ENCODE data around the gene ARMCX4. TPM values are rescaled to one million over a fixed set of nuclear protein-coding genes. Genes with fewer than 3 reads are reported as not detected.
A peak's percentile ranks its signal among the peaks of the same experiment; 100 is the strongest.
"Not testable (repeated sequence)": the region's sequence is repeated elsewhere in the genome, so short reads cannot be mapped to it uniquely, and the experiment has no call there.

Gene ARMCX4
- total and polyA plus RNA-seq, 5 donors: 8.4 to 14.1 (median 8.9) TPM

DNA sequence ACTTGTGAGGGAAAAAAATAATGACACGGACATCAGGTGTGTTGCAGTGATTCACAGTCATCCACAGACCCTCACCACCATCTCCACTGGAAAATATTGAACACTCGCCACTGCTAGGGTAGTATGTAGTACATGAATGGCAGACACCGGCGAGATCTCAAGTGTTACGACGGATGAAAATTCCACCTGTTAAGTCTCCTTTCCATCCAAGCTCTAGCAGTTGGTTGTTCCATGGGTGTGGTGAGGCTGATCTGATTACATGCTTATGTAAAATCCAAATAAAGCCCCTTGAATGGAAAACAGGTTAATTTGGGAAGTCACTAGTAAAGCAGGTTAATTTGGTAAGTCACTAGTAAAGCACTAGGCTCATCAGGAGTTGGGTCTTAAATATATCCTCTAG is 1.1 kb upstream of the ARMCX4 start:
- 91% methylated on average over 6 of the region's 6 CpGs for WGBS
- DNase-seq (no peak), ATAC-seq (no peak)
- Histone ChIP-seq H3K4me1 (ENCODE audit: control insufficient read depth, insufficient read depth, low read length) (no peaks in the 10 kb centered on the region), H3K27me3 (ENCODE audit: control insufficient read depth, insufficient read depth) (no peaks in the 10 kb centered on the region), H3K9me3 (ENCODE audit: control insufficient read depth, low read length) (no peaks in the 10 kb centered on the region), H3K4me3 (ENCODE audit: low read length) (no peak overlapping the region), H3K27ac (ENCODE audit: low read length) (no peak overlapping the region)
- intact Hi-C loops (cut with DNase I): no loop called here

GRCh38 chrX:101488796-101489195 is 3.5 kb downstream of the ARMCX4 start:
- Histone ChIP-seq H3K4me3 (ENCODE audit: low read length) (no peak overlapping the region), H3K9me3 (ENCODE audit: control insufficient read depth, low read length) (no peaks in the 10 kb centered on the region), H3K27ac (ENCODE audit: low read length) (no peak overlapping the region), H3K27me3 (ENCODE audit: control insufficient read depth, insufficient read depth) (no peaks in the 10 kb centered on the region), H3K4me1 (ENCODE audit: control insufficient read depth, insufficient read depth, low read length) (peaks cover 3% of the 10 kb centered on the region)
- intact Hi-C loops (cut with DNase I): no loop called here
- ATAC-seq: no peak
- 100% methylated on average over 2 of the region's 2 CpGs for WGBS
- no peak for DNase-seq

DNA sequence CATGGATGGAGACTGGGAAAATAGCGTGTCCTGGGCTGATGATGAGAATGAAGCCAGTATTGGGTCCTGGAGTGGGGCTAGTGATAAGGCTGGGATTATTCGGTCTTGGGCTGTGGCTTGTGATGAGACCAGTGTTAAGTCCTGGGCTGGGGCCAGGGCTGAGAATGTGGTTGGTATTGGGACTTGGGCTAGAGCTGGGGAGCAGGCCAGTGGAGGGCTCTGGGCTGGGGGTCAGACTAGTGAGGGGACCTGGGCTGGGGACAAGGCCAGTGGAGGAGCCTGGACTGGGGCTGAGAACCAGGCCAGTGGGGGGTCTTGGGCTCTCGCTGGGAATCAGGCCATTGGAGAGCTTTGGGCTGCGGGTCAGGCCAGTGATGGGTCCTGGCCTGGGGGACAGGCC is 6.7 kb downstream of the ARMCX4 start:
- Histone ChIP-seq H3K9me3 (ENCODE audit: control insufficient read depth, low read length) (no peaks in the 10 kb centered on the region), H3K27me3 (ENCODE audit: control insufficient read depth, insufficient read depth) (no peaks in the 10 kb centered on the region), H3K4me1 (ENCODE audit: control insufficient read depth, insufficient read depth, low read length) (peaks cover 3% of the 10 kb centered on the region), H3K27ac (ENCODE audit: low read length) (no peak overlapping the region), H3K4me3 (ENCODE audit: low read length) (no peak overlapping the region)
- ATAC-seq: no peak
- peak in 1 of 3 donors; percentile 32 for DNase-seq
- intact Hi-C loops (cut with DNase I): no loop called here
- WGBS: 99% methylated on average over 4 of the region's 4 CpGs

DNA sequence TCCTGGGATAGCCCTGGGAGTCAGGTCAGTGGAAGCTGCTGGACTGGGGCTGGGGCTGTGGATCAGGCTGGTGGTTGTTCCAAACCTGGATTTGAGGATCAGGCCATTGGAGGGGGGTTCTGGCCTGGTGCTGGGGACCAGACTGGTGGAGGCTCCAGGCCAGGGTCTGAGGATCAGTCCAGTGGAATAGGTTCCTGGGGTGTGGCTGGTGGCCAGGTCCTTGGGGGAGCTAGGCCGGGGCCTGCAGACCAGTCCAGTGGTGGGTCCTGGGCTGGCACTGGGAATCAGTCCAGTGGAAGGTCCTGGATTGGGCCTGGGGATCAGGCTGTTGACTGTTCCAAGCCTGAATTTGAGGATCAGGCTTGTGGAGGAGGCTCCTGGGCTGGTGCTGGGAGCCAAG is 8.0 kb downstream of the ARMCX4 start:
- intact Hi-C loops (cut with DNase I): no loop called here
- Histone ChIP-seq H3K4me3 (ENCODE audit: low read length) (no peak overlapping the region), H3K4me1 (ENCODE audit: control insufficient read depth, insufficient read depth, low read length) (peaks cover 3% of the 10 kb centered on the region)

DNA sequence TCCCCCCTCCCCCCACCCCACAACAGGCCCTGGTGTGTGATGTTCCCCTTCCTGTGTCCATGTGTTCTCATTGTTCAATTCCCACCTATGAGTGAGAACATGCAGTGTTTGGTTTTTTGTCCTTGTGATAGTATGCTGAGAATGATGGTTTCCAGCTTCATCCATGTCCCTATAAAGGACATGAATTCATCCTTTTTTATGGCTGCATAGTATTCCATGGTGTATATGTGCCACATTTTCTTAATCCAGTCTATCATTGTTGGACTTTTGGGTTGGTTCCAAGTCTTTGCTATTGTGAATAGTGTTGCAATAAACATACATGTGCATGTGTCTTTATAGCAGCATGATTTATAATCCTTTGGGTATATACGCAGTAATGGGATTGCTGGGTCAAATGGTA is 17.7 kb downstream of the ARMCX4 start:
- H3K4me3 ChIP-seq (ENCODE audit: low read length); ATAC-seq; DNase-seq; H3K9me3 ChIP-seq (ENCODE audit: control insufficient read depth, low read length); H3K27me3 ChIP-seq (ENCODE audit: control insufficient read depth, insufficient read depth); H3K4me1 ChIP-seq (ENCODE audit: control insufficient read depth, insufficient read depth, low read length); intact Hi-C loops (cut with DNase I); H3K27ac ChIP-seq (ENCODE audit: low read length): not testable (repeated sequence)
- WGBS: 90% methylated on average over 1 of the region's 1 CpG

More for the DNA sequence above, 8.0 kb downstream of the ARMCX4 start:
- ATAC-seq (no peak), DNase-seq (peak in 1 of 3 donors; percentile 44)
- H3K27me3 ChIP-seq (ENCODE audit: control insufficient read depth, insufficient read depth): no peaks in the 10 kb centered on the region
- no peaks in the 10 kb centered on the region for H3K9me3 ChIP-seq (ENCODE audit: control insufficient read depth, low read length)
- no peak overlapping the region for H3K27ac ChIP-seq (ENCODE audit: low read length)
- 94% methylated on average over 1 of the region's 1 CpG for WGBS

GRCh38 chrX:101507372-101507771 is 22.1 kb downstream of the ARMCX4 start:
- ATAC-seq (no peak), DNase-seq (no peak)
- Histone ChIP-seq H3K9me3 (ENCODE audit: control insufficient read depth, low read length) (no peaks in the 10 kb centered on the region), H3K27me3 (ENCODE audit: control insufficient read depth, insufficient read depth) (no peaks in the 10 kb centered on the region), H3K4me3 (ENCODE audit: low read length) (no peak overlapping the region), H3K27ac (ENCODE audit: low read length) (no peak overlapping the region), H3K4me1 (ENCODE audit: control insufficient read depth, insufficient read depth, low read length) (no peaks in the 10 kb centered on the region)
- intact Hi-C loops (cut with DNase I): no loop called here

DNA sequence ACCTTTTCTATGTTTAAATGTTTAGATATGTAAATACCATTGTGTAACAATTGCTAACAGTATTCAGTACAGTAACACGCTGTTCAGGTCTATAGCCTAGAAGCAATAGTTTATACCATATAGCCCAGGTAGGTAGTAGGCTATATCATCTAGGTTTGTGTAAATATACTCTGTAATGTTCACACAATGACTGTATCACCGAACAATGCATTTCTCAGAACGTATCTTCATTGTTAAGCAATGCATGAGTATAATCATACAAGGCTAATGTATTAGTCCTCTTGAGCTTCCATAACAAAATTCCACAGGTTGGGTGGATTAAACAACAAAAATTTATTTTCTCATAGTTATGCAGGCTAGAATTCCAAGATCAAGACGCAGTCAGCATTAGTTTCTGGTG is 22.7 kb downstream of the ARMCX4 start:
- DNase-seq: no peak
- H3K27me3 ChIP-seq (ENCODE audit: control insufficient read depth, insufficient read depth): no peaks in the 10 kb centered on the region
- ATAC-seq: no peak
- H3K4me3 ChIP-seq (ENCODE audit: low read length): no peak overlapping the region
- H3K9me3 ChIP-seq (ENCODE audit: control insufficient read depth, low read length): no peaks in the 10 kb centered on the region
- no peaks in the 10 kb centered on the region for H3K4me1 ChIP-seq (ENCODE audit: control insufficient read depth, insufficient read depth, low read length)
- 94% methylated on average over 4 of the region's 4 CpGs for WGBS
- no peak overlapping the region for H3K27ac ChIP-seq (ENCODE audit: low read length)
- intact Hi-C loops (cut with DNase I): no loop called here

GRCh38 chrX:101530944-101531343 is 45.7 kb downstream of the ARMCX4 start:
- Histone ChIP-seq H3K4me1 (ENCODE audit: control insufficient read depth, insufficient read depth, low read length) (no peaks in the 10 kb centered on the region), H3K4me3 (ENCODE audit: low read length) (no peak overlapping the region), H3K27ac (ENCODE audit: low read length) (no peak overlapping the region), H3K9me3 (ENCODE audit: control insufficient read depth, low read length) (no peaks in the 10 kb centered on the region), H3K27me3 (ENCODE audit: control insufficient read depth, insufficient read depth) (no peaks in the 10 kb centered on the region)
- DNase-seq (no peak), ATAC-seq (no peak)
- 62% methylated on average over 2 of the region's 2 CpGs for WGBS
- intact Hi-C loops (cut with DNase I): no loop called here

Other genes starting within 250 kb of the ARMCX4 start
- not detected for gene TAF7L, start 194.1 kb upstream of the ARMCX4 start, total RNA-seq
- gene TAF7L, start 194.1 kb upstream of the ARMCX4 start, polyA plus RNA-seq: not detected
- gene TIMM8A, start 136.7 kb upstream of the ARMCX4 start, total RNA-seq: 10 to 100 TPM; 14.4 to 20.3 (median 19.1) TPM
- 12.9 TPM for gene TIMM8A, start 136.7 kb upstream of the ARMCX4 start, polyA plus RNA-seq
- gene BTK, start 99.3 kb upstream of the ARMCX4 start, total RNA-seq: 1 to 10 TPM; 1.6 to 3.6 (median 3.3) TPM
- gene BTK, start 99.3 kb upstream of the ARMCX4 start, polyA plus RNA-seq: 0.88 TPM
- 100 to 1,000 TPM in 2 of 4 donors, 10 to 100 TPM in 2; 71.2 to 109 (median 99.8) TPM for gene RPL36A, start 94.4 kb upstream of the ARMCX4 start, total RNA-seq
- 1,005 TPM for gene RPL36A, start 94.4 kb upstream of the ARMCX4 start, polyA plus RNA-seq
- 10 to 100 TPM; 10.4 to 20.5 (median 17.9) TPM for gene GLA, start 77.5 kb upstream of the ARMCX4 start, total RNA-seq
- 20.7 TPM for gene GLA, start 77.5 kb upstream of the ARMCX4 start, polyA plus RNA-seq
- gene HNRNPH2, start 77.2 kb upstream of the ARMCX4 start, total RNA-seq: 10 to 100 TPM; 54.6 to 69.4 (median 58.8) TPM
- 53.3 TPM for gene HNRNPH2, start 77.2 kb upstream of the ARMCX4 start, polyA plus RNA-seq
- gene ARMCX1, start 65.1 kb downstream of the ARMCX4 start, total RNA-seq: 10 to 100 TPM; 35.3 to 45.6 (median 36.2) TPM
- gene ARMCX1, start 65.1 kb downstream of the ARMCX4 start, polyA plus RNA-seq: 31.2 TPM
- gene ARMCX6, start 132.5 kb downstream of the ARMCX4 start, total RNA-seq: 10 to 100 TPM; 27.6 to 45.3 (median 31.4) TPM
- gene ARMCX6, start 132.5 kb downstream of the ARMCX4 start, polyA plus RNA-seq: 30.3 TPM
- 10 to 100 TPM; 67.2 to 79.4 (median 71.9) TPM for gene ARMCX3, start 137.7 kb downstream of the ARMCX4 start, total RNA-seq
- 42.0 TPM for gene ARMCX3, start 137.7 kb downstream of the ARMCX4 start, polyA plus RNA-seq
- gene ARMCX2, start 174.4 kb downstream of the ARMCX4 start, total RNA-seq: 10 to 100 TPM; 46.6 to 54.6 (median 50.3) TPM
- 27.7 TPM for gene ARMCX2, start 174.4 kb downstream of the ARMCX4 start, polyA plus RNA-seq

Data from right cardiac atrium (tissue), 5 donors.